Measurements from ENCODE around the gene HDAC5. TPM values are rescaled to one million over a fixed set of nuclear protein-coding genes. Genes with fewer than 3 reads are reported as not detected.
"Not testable (repeated sequence)": the region's sequence is repeated elsewhere in the genome, so short reads cannot be mapped to it uniquely, and the experiment has no call there.

Gene HDAC5
- total RNA-seq, 1 donor from 2014 or later = 86.9 TPM

- intact Hi-C loops (cut with DNase I) = loop anchor here (5.0 kb wide), 1 partner anchor 55 kb away; the partner anchor contains the start of gene LSM12
- peaks cover 65% of the 10 kb centered on the region for H3K4me1 ChIP-seq
- no peaks in the 10 kb centered on the region for H3K27me3 ChIP-seq
- H3K4me3 ChIP-seq = peak overlapping the region; percentile 84 to 96
- peak overlapping the region; percentile 99 for H3K27ac ChIP-seq
- DNase-seq (ENCODE audit: extremely low spot score in 2 of 2) = peak in 1 of 2 donors; percentile 85
- H3K36me3 ChIP-seq = no peaks in the 10 kb centered on the region
- H3K9me3 ChIP-seq = no peaks in the 10 kb centered on the region
- TF ChIP-seq CTCF (IDR thresholded peaks at IDR 0.05) (no peak), POLR2AphosphoS5 (IDR thresholded peaks at IDR 0.05; ENCODE audit: insufficient read depth in 1 of 2, low read depth in 1 of 2) (no peak), POLR2A (IDR thresholded peaks at IDR 0.05) (no peak)
These were observed 1.2 kb downstream of the HDAC5 start for GRCh38 chr17:44121997-44122815.

- peak overlapping the region; percentile 99 for H3K27ac ChIP-seq
- H3K4me3 ChIP-seq = peak overlapping the region; percentile 84 to 96
- intact Hi-C loops (cut with DNase I) = loop anchor here (5.0 kb wide), 1 partner anchor 54 kb away; the partner anchor contains the start of gene LSM12
- H3K36me3 ChIP-seq = peaks cover 0 to 6% of the 10 kb centered on the region in 2 donors
- no peak for TF ChIP-seq POLR2A (IDR thresholded peaks at IDR 0.05)
- TF ChIP-seq CTCF (IDR thresholded peaks at IDR 0.05) = no peak
- TF ChIP-seq POLR2AphosphoS5 (IDR thresholded peaks at IDR 0.05; ENCODE audit: insufficient read depth in 1 of 2, low read depth in 1 of 2) = no peak
- H3K9me3 ChIP-seq = no peaks in the 10 kb centered on the region
- peaks cover 67% of the 10 kb centered on the region for H3K4me1 ChIP-seq
- H3K27me3 ChIP-seq = no peaks in the 10 kb centered on the region
- DNase-seq (ENCODE audit: extremely low spot score in 2 of 2) = no peak
These were observed 2.4 kb downstream of the HDAC5 start for GRCh38 chr17:44120851-44121605.

GRCh38 chr17:44120281-44120680 lies 3.2 kb downstream of the HDAC5 start:
- peaks cover 75% of the 10 kb centered on the region for H3K4me1 ChIP-seq
- H3K27ac ChIP-seq = peak overlapping the region; percentile 99
- not testable (repeated sequence) for DNase-seq (ENCODE audit: extremely low spot score in 2 of 2); H3K27me3 ChIP-seq; H3K9me3 ChIP-seq; H3K4me3 ChIP-seq
- peaks cover 0 to 13% of the 10 kb centered on the region in 2 donors for H3K36me3 ChIP-seq
- intact Hi-C loops (cut with DNase I) = loop anchor here (5.0 kb wide), 1 partner anchor 53 kb away; the partner anchor contains the start of gene LSM12

GRCh38 chr17:44119798-44120197 lies 3.6 kb downstream of the HDAC5 start:
- Histone ChIP-seq H3K36me3 (peaks cover 0 to 18% of the 10 kb centered on the region in 2 donors), H3K9me3 (no peaks in the 10 kb centered on the region), H3K4me3 (no peak overlapping the region), H3K27ac (peak overlapping the region; percentile 39), H3K4me1 (peaks cover 79% of the 10 kb centered on the region), H3K27me3 (no peaks in the 10 kb centered on the region)
- TF ChIP-seq POLR2A (IDR thresholded peaks at IDR 0.05) (no peak), CTCF (IDR thresholded peaks at IDR 0.05) (no peak), POLR2AphosphoS5 (IDR thresholded peaks at IDR 0.05; ENCODE audit: insufficient read depth in 1 of 2, low read depth in 1 of 2) (no peak)
- no peak for DNase-seq (ENCODE audit: extremely low spot score in 2 of 2)
- intact Hi-C loops (cut with DNase I) = loop anchor here (5.0 kb wide), 1 partner anchor 52 kb away; the partner anchor contains the start of gene LSM12

GRCh38 chr17:44119062-44119461 lies 4.4 kb downstream of the HDAC5 start:
- no peaks in the 10 kb centered on the region for H3K9me3 ChIP-seq
- no peaks in the 10 kb centered on the region for H3K27me3 ChIP-seq
- no peak overlapping the region for H3K4me3 ChIP-seq
- peaks cover 0 to 25% of the 10 kb centered on the region in 2 donors for H3K36me3 ChIP-seq
- intact Hi-C loops (cut with DNase I) = no loop called here
- TF ChIP-seq POLR2A (IDR thresholded peaks at IDR 0.05) (no peak), POLR2AphosphoS5 (IDR thresholded peaks at IDR 0.05; ENCODE audit: insufficient read depth in 1 of 2, low read depth in 1 of 2) (no peak), CTCF (IDR thresholded peaks at IDR 0.05) (no peak)
- DNase-seq (ENCODE audit: extremely low spot score in 2 of 2) = no peak
- peak overlapping the region; percentile 33 for H3K27ac ChIP-seq
- H3K4me1 ChIP-seq = peaks cover 79% of the 10 kb centered on the region
